AG09319 (cell line): Measurements from ENCODE around the gene THAP7.

Experiments used
- DNase-seq: peaks from one replicate; pipeline ENCODE4 v3.0.0-alpha.2; 2010; ENCODE audit warnings: low read depth; ENCODE audit errors: extremely low read depth
- TF ChIP-seq, protein P1 (sequence below): IDR thresholded peaks from 2 replicates; pipeline ENCODE4 v1.5.1; 2011; ENCODE audit warnings: low read depth, mild to moderate bottlenecking, inconsistent platforms, low read length, moderate library complexity

THAP7 gene

GRCh38 chr22:20986365-20986764 is 15.6 kb downstream of the THAP7 start:
- no peak for DNase-seq
- TF ChIP-seq, protein P1, sequence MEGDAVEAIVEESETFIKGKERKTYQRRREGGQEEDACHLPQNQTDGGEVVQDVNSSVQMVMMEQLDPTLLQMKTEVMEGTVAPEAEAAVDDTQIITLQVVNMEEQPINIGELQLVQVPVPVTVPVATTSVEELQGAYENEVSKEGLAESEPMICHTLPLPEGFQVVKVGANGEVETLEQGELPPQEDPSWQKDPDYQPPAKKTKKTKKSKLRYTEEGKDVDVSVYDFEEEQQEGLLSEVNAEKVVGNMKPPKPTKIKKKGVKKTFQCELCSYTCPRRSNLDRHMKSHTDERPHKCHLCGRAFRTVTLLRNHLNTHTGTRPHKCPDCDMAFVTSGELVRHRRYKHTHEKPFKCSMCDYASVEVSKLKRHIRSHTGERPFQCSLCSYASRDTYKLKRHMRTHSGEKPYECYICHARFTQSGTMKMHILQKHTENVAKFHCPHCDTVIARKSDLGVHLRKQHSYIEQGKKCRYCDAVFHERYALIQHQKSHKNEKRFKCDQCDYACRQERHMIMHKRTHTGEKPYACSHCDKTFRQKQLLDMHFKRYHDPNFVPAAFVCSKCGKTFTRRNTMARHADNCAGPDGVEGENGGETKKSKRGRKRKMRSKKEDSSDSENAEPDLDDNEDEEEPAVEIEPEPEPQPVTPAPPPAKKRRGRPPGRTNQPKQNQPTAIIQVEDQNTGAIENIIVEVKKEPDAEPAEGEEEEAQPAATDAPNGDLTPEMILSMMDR: no peak

DNA sequence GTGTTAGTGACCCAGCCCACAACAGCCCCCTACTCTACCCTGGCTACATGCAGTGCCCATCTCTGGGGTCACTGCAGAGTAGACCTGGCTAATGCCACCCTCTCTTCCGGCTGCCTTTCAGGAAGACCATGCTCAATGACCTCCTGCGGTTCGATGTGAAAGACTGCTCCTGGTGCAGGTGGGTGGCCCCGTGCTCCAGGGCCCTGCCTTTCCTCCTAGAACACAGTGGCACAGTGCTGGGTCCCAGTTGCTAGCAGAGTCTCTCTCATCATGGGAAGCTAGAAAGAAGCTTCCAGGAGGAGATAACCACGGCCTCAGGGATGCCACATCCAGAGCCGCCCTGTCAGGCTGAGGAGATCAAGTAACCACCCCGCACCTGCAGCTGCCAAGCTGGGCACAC is 16.2 kb downstream of the THAP7 start:
- TF ChIP-seq, protein P1: no peak
- no peak for DNase-seq

DNA sequence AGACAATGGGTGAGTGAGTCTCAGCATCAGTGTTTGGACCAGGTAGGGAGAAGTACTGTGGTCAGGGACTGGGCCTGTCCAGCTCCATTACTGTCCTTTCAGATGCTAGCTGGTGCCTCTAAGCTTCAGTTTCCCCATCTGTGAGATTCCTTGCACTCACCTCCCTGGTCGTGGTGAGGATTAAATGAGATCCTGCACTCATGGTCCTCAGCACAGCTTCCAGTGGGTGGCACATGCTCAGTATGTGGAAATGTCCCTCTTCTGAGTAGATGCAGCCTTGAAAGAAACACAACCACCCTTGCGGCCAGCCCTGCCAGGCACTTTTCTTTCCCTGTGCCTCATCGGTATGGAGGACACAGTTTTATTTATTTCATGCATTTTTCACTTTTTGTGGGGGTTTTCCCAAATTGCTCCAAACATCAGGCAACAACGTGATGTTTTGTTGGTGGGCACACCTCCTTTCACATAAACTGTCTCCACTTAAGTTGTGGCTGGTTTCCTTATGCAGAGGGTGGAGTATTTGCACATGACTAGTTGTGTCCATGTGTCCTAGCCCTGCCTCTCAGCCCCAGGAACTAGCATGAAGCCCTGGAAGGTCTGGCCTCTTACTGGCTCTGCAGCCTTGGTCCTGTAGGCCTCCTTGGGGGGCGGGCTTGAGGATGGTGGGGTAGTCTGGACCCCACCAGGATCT is 18.7 kb downstream of the THAP7 start:
- no peak for DNase-seq
- TF ChIP-seq, protein P1: no peak

- no peak for DNase-seq
- TF ChIP-seq, protein P1: no peak
These were observed 19.4 kb downstream of the THAP7 start for GRCh38 chr22:20982563-20982882.

GRCh38 chr22:20981787-20982562 is 19.9 kb downstream of the THAP7 start, which contains the start of gene LZTR1:
LZTR1 (plus strand) TSS chr22:20982297; CDS start chr22:20982372, 75 bp downstream.
- TF ChIP-seq, protein P1: peak; percentile 46
- peak; percentile 59 for DNase-seq

DNA sequence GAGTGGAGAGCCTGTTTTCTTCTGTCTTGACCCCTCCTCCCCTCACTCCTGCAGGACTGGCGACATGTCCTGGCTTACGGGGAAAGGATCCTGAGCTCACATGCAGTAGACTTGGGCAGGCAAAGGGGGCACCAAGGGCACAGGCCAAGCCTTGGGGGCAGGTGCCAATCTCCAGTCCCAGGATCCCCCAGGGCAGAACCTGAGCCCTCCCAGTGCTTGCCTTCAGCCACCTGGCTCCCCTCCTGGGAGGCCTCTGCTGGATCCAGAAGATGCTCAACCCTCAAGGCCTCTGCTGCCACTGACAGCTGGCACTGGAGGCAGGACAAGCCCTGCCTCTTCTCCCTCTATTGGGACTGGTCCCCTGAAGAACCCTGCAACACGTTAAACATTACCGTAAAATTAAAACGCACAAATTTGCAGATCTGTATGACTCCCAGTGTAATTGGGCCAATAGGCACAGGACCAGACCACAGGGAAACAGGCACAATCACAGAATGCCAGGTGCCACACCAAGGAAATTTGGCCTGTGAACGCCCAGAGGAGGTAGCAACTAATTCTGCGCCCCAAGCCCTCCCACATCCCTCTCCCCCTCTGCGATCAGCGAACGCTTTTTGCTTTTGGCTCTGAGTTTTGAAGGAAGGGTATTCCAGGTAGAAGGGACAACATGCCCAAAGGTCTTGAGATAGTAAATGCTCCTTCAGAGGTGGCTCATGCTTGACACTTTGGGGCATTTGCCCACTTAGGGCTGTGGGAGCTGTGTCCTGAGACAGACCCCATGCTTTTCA is 20.8 kb downstream of the THAP7 start:
- TF ChIP-seq, protein P1: no peak

DNA sequence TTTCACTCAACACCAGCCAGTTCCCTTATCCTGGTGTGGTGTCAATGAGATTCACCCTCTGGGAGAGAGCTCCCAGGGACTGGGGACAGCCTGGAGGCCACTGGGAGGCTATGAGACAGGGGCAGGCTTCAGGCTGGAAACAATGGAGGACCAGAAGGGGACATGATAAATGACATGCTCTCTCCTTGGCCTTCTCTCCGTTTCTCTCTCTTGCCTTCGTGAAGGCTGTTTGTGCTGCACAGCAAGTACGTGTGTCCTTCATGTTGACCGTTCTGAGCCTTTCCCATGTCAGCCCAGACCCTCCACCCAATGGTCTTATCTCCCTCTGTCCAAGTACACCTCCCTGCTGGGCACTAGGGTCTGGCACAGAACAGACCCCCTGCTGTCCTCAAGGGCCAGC is 21.4 kb downstream of the THAP7 start:
- no peak for DNase-seq
- TF ChIP-seq, protein P1: no peak

More for the DNA sequence above, 20.8 kb downstream of the THAP7 start:
- no peak for DNase-seq
